BE2C (cell line): ENCODE data around the gene CDH13.

ENCODE experiments used
- DNase-seq: peaks from one replicate; pipeline ENCODE4 v3.0.0-alpha.2; 2020
- H3K27me3 ChIP-seq: fragments of 250-450 bp; sonication (Bioruptor Pico); 2 replicates; pipeline ENCODE4 v1.5.1; 2020; ENCODE audit warnings: mild to moderate bottlenecking
- H3K36me3 ChIP-seq: fragments of 250-450 bp; sonication (Bioruptor Pico); 2 replicates; pipeline ENCODE4 v1.5.1; 2020; ENCODE audit warnings: mild to moderate bottlenecking
- H3K4me1 ChIP-seq: fragments of 250-450 bp; sonication (Bioruptor Pico); 2 replicates; pipeline ENCODE4 v1.5.1; 2020
- H3K4me3 ChIP-seq: 2 replicates; pipeline ENCODE4 v1.5.1; 2011; ENCODE audit warnings: low read depth, low read length
- H3K9me3 ChIP-seq: fragments of 250-450 bp; sonication (Bioruptor Pico); 2 replicates; pipeline ENCODE4 v1.5.1; 2020
- CTCF ChIP-seq: IDR thresholded peaks from 2 replicates; pipeline ENCODE4 v1.5.1; 2012; ENCODE audit warnings: mild to moderate bottlenecking, low read depth, low read length

CDH13 gene

GRCh38 chr16:83113811-83114210 is 487.0 kb downstream of the CDH13 start:
- Histone ChIP-seq H3K27me3 (no peaks in the 10 kb centered on the region), H3K4me1 (no peaks in the 10 kb centered on the region), H3K4me3 (no peak overlapping the region), H3K9me3 (no peaks in the 10 kb centered on the region; the same call in 1 of the 2 replicates), H3K36me3 (no peaks in the 10 kb centered on the region)
- DNase-seq: no peak
- no peak for TF ChIP-seq CTCF

- no peak for TF ChIP-seq CTCF
- H3K4me1 ChIP-seq: no peaks in the 10 kb centered on the region
Observed at GRCh38 chr16:83115491-83116232, 488.9 kb downstream of the CDH13 start.

DNA sequence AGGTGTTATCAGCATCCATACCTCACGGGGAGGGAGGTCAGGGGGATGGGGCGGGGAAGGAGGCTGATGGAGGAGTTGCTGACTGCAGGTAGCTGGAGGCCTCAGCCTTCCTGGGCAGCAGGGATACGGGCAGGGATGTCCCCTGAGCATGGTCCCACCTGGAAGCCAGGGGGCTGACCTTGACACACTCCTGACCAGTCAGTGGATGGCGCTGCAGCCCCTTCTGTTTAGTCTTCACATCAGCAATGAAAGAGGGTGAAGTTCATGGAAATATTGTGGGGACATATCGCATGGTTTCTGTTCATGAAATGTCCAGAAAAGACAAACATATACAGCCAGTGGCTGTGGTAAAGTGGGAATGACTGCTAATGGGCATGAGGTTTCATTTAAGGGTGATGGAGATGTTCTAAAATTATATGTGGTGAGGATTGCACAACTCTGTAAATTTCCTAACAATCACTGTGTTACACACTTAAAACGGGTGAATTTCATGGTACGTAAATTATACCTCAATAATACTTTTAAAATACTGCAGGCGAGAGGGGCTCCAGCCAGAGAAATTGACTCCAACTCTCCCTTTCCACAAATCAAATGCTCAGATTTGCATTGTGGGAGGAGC is 489.6 kb downstream of the CDH13 start:
- DNase-seq: no peak
- Histone ChIP-seq H3K36me3 (no peaks in the 10 kb centered on the region), H3K4me1 (no peaks in the 10 kb centered on the region), H3K9me3 (no peaks in the 10 kb centered on the region; the same call in none of the 2 replicates), H3K4me3 (no peak overlapping the region), H3K27me3 (no peaks in the 10 kb centered on the region)
- TF ChIP-seq CTCF: no peak

More at GRCh38 chr16:83115491-83116232, 488.9 kb downstream of the CDH13 start:
- no peak for DNase-seq
- Histone ChIP-seq H3K4me3 (no peak overlapping the region), H3K27me3 (no peaks in the 10 kb centered on the region), H3K36me3 (no peaks in the 10 kb centered on the region), H3K9me3 (no peaks in the 10 kb centered on the region; the same call in none of the 2 replicates)

GRCh38 chr16:83117810-83118209 is 491.0 kb downstream of the CDH13 start:
- H3K4me3 ChIP-seq: no peak overlapping the region
- no peaks in the 10 kb centered on the region for H3K27me3 ChIP-seq
- no peaks in the 10 kb centered on the region; the same call in none of the 2 replicates for H3K9me3 ChIP-seq
- H3K36me3 ChIP-seq: no peaks in the 10 kb centered on the region
- no peak for DNase-seq
- no peaks in the 10 kb centered on the region for H3K4me1 ChIP-seq
- TF ChIP-seq CTCF: no peak

- H3K4me3 ChIP-seq: no peak overlapping the region
- DNase-seq: no peak
- no peaks in the 10 kb centered on the region for H3K4me1 ChIP-seq
- H3K36me3 ChIP-seq: no peaks in the 10 kb centered on the region
- no peaks in the 10 kb centered on the region; the same call in none of the 2 replicates for H3K9me3 ChIP-seq
- no peak for TF ChIP-seq CTCF
- no peaks in the 10 kb centered on the region for H3K27me3 ChIP-seq
Observed at GRCh38 chr16:83118365-83118764, 491.6 kb downstream of the CDH13 start.

GRCh38 chr16:83125999-83126568 is 499.3 kb downstream of the CDH13 start:
- Histone ChIP-seq H3K4me3 (no peak overlapping the region), H3K4me1 (no peaks in the 10 kb centered on the region), H3K27me3 (no peaks in the 10 kb centered on the region), H3K9me3 (no peaks in the 10 kb centered on the region), H3K36me3 (no peaks in the 10 kb centered on the region)
- DNase-seq: no peak
- TF ChIP-seq CTCF: no peak
